NCI-H774 (cell line): Measurements from ENCODE around the gene COL5A1.

Experiments
- DNase-seq: peaks from one replicate; lab custom pipeline; 2025; lab: John Stamatoyannopoulos, UW

The COL5A1 gene

DNA sequence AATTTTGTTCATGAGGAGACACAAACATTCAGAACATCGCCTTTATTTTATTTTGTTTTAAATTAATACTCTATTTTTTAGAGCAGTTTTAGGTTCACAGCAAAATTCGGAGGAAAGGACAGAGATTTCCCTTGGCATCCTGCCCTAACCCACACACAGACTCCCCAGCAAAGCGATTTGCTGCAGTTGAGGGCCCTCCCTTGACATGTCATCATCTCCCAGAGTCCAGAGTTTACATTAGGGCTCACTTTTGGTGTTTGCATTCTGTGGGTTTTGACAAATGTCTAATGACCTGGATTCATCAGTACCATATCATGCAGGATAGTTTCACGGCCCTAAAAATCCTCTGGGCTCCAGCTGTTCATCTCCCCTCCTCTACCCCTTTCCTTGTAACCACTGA lies 33.6 kb upstream of the COL5A1 start:
- no peak for DNase-seq

DNA sequence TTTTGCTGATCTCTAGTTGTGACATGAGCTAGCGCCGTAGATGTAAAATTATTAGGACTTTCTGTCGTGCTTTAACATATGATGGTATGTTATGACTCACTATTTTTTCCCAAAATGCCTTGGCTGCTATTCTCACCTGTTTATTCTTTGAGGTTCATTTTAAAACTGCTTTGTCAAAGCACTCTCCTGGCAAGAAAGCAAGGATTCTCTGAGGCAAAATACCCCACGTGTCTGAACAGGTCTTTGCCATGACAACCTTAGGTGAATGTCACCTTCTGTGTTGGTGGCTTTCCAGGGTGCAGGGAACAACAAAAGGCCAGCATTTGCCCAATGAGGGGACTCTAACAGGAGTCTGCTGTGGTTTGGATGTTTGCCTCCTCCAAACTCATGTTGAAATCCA lies 30.6 kb upstream of the COL5A1 start:
- DNase-seq, result no peak

DNA sequence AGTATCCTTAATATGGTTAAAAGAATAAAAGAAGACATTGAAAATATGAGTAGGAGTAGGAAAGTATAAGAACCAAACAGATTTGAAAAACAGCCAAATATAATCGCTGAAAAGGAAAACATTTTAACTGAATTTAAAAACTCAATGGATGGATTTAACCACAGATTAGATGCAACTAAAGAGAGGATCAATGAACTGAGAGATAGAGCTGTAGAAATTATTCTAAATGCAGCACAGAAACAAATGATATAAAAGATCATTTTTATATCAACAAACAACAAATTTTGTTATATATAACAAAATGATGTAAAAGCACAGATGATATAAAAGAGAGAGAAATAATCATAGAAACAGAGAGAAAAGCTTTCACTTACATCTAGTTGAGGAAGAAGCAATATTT lies 29.3 kb upstream of the COL5A1 start:
- no peak for DNase-seq

GRCh38 chr9:134612715-134613114 lies 28.9 kb upstream of the COL5A1 start:
- DNase-seq, result no peak

GRCh38 chr9:134614256-134614655 lies 27.3 kb upstream of the COL5A1 start:
- no peak for DNase-seq

GRCh38 chr9:134616341-134616740 lies 25.3 kb upstream of the COL5A1 start:
- no peak for DNase-seq

GRCh38 chr9:134617246-134617645 lies 24.4 kb upstream of the COL5A1 start:
- DNase-seq, result no peak

- DNase-seq, result no peak
Measured at GRCh38 chr9:134617836-134618162, 23.8 kb upstream of the COL5A1 start.

- no peak for DNase-seq
Measured at GRCh38 chr9:134618163-134618832, 23.3 kb upstream of the COL5A1 start.

DNA sequence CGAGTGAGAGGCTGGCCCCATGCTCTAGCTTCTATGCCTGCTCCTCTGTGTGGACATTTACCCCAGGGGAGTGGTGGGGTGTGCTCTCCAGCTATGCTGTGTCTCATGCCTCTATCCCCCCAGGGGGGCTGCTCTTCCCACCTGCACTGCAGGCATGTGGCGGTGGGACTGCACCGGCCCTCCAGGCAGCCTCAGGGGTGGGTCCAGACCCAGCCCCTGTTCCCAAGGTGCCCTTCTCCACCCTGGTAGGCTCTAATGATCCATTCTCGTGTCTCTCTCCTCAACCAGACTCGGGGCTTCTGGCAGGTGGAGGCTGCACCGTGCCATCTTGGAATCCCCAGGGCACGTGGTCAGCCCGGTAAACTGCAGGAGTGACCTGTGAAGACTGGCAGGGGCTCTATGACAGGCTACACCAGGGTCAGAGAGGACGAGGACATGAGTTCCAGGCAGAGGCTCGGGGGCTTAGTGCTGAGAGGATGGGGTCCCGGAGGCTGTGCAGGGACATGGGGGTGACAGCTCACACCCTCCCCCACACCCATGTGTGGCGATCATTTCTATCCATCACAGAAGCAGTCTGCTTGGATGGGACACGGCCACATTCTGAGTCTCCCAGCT lies 22.7 kb upstream of the COL5A1 start:
- no peak for DNase-seq

- no peak for DNase-seq
Measured at GRCh38 chr9:134619448-134619982, 22.1 kb upstream of the COL5A1 start.

GRCh38 chr9:134619983-134620661 lies 21.5 kb upstream of the COL5A1 start:
- no peak for DNase-seq

- no peak for DNase-seq
Measured at GRCh38 chr9:134620751-134621557, 20.6 kb upstream of the COL5A1 start.

DNA sequence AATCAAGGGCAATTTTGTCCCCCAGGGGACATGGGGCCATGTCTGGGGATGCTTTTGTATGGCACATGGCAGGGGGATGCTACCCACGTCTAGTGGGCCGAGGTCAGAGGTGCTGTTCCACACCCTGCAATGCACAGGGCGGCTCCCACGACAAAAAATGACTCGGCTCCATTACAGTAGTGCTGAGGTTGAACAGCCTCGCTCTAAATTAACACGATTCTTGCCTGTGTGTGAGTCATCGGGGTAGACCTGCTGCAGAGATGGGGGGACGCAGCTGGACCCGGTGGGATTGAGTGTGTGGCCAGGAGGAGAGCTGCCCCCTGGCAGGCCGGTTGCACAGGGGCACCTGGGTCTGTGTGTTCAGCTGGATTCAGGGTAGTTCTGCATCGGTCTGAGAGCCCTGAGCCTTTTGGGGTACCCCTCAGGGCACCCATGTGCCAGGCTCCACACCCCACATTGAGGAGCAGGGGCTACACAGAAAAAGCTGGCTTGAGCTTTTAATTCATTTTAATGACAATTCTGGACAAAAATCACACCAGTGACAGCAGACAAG lies 20.0 kb upstream of the COL5A1 start:
- DNase-seq, result no peak

DNA sequence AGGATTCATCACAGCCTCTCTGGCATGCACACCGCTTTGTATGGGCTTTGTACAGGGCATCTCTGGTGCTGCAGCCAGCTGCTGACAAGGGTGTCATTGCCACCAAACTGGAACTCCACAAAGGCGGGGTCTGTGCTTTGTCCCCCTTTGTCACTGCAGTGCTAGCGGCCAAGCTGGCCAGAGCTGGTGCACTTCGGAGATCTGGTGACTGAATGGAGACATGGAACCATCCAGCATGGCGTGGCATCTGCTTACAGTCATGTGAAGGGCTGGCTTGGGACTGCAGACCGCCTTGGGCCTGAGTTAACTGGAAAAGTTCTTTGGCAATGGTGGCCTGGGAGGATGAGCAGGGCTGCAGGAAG lies 18.7 kb upstream of the COL5A1 start:
- DNase-seq, result no peak

DNA sequence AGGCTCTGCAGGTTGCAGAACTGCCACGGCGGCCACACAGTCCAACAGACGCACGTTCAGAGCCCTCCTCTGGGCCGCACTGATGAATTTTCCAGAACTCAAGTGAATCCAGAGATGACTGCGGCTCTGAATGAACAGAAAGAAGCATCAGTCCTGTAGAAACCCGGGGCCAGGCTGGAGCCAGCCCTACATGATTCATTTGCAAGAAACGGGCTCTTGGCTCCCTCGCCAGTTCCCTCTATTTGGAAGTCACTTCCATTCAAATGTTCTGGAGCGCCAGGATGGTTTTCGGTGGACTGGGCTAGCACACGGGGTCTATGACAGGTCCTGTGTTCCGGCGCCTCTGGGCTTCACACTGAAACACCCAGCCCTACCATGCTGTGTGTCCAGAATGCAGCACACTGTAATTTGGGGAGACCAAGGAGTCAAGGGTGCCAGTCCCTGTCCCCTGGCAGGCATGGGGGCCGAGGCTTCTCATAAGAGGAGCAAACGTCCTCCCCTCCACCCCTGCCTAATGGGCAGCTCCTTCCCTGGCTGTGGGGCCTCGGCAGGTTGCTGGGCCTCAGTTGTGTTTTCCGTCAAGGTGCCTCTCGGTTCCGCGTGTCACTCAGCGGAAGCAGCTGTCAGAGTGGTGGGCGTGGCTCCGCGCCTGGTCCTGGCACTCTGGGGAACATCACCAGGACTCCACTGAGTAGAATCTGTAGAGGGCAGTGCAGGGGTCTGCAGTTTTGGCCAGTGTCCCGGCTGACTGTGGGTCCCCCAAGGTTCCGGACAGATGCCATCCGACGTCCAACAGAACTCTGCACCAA lies 18.1 kb upstream of the COL5A1 start:
- DNase-seq, result no peak

DNA sequence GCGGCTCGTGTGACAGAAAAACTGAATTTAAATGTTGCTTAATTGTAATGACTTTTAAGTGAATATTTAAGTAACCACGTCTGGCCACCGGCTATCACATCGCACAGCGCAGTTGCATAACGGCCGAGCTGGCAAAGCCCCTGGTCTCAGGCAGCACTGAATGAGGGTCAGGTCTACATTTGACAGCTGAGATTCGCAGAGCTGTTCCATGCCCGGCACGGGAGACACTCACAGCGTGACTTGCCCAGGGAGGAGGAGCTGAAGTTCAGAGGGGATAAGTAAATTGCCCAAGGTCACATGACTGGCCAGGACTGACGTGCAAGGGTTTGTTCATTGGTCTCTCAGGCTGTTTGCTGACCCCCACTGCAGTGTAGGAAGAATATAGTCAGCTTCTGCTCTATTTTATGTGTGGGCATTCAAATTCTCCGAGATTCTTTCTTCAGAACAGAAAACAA lies 17.4 kb upstream of the COL5A1 start:
- no peak for DNase-seq

GRCh38 chr9:134624621-134625181 lies 16.9 kb upstream of the COL5A1 start:
- DNase-seq, result no peak

DNA sequence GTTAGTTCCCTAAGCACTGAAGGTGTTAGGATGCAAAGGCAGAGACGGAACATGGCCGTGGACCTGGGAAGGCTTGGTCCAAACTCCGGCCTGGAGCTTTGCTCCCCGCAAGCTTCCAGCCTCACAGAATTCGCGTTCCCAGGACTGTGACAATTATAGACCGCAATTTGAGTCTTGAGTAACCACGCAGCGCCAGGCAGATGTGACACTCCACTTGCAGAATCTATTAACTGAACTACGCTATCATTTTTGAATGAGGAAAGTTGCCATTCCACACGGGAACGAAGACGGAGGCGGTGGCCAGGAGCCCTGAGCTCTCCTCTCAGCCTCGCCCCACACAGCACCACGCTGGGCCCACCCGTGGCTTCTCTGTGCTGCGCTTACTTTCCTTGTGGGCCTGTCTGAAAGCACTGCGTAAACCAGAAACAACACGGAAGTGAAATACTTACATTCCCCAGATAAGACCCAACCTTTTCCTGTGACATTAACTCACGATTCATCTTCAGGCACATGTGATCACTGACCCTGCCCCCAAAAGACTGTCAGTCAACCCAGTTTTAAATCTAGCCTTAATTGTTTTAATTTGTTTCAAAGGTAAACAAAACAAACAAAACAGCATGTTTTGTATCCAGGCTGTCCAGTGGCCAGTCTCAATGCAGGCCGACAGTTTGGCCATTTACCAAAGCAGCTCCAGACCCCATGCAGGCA lies 16.1 kb upstream of the COL5A1 start:
- DNase-seq, result no peak

- DNase-seq, result no peak
Measured at GRCh38 chr9:134626069-134626423, 15.6 kb upstream of the COL5A1 start.
